DMS114 treated with DMSO at 0.1 percent for 48 hours (cell line): ENCODE data around the gene ARHGAP6.

Experiments used
- DNase-seq: peaks from one replicate; lab custom pipeline; 2025; ENCODE audit not compliant: unreplicated experiment; lab: John Stamatoyannopoulos, UW

Gene ARHGAP6

GRCh38 chrX:11464380-11464779 lies 201.3 kb downstream of the ARHGAP6 start:
- DNase-seq, result no peak

GRCh38 chrX:11462648-11463047 lies 203.1 kb downstream of the ARHGAP6 start:
- no peak for DNase-seq

GRCh38 chrX:11462136-11462535 lies 203.6 kb downstream of the ARHGAP6 start:
- DNase-seq, result no peak

- DNase-seq, result no peak
Measured at GRCh38 chrX:11461201-11462001, 204.3 kb downstream of the ARHGAP6 start.

- DNase-seq, result no peak
Measured at GRCh38 chrX:11460347-11460746, 205.4 kb downstream of the ARHGAP6 start.

- DNase-seq, result no peak
Measured at GRCh38 chrX:11458170-11458569, 207.6 kb downstream of the ARHGAP6 start.

- no peak for DNase-seq
Measured at GRCh38 chrX:11451151-11451550, 214.6 kb downstream of the ARHGAP6 start.

GRCh38 chrX:11450354-11450753 lies 215.4 kb downstream of the ARHGAP6 start:
- DNase-seq, result no peak

- no peak for DNase-seq
Measured at GRCh38 chrX:11449613-11450012, 216.1 kb downstream of the ARHGAP6 start.

GRCh38 chrX:11447418-11447817 lies 218.3 kb downstream of the ARHGAP6 start:
- no peak for DNase-seq

- DNase-seq, result no peak
Measured at GRCh38 chrX:11446949-11447348, 218.8 kb downstream of the ARHGAP6 start.

- no peak for DNase-seq
Measured at GRCh38 chrX:11446336-11446735, 219.4 kb downstream of the ARHGAP6 start.

- DNase-seq, result no peak
Measured at GRCh38 chrX:11445540-11445939, 220.2 kb downstream of the ARHGAP6 start.

GRCh38 chrX:11444052-11444451 lies 221.7 kb downstream of the ARHGAP6 start:
- no peak for DNase-seq

GRCh38 chrX:11439846-11440245 lies 225.9 kb downstream of the ARHGAP6 start:
- no peak for DNase-seq

GRCh38 chrX:11438767-11439166 lies 227.0 kb downstream of the ARHGAP6 start:
- no peak for DNase-seq

GRCh38 chrX:11438380-11438723 lies 227.4 kb downstream of the ARHGAP6 start:
- no peak for DNase-seq

- DNase-seq, result no peak
Measured at GRCh38 chrX:11437642-11438379, 227.9 kb downstream of the ARHGAP6 start.

- DNase-seq, result no peak
Measured at GRCh38 chrX:11435568-11435967, 230.2 kb downstream of the ARHGAP6 start.

- DNase-seq, result no peak
Measured at GRCh38 chrX:11434607-11435006, 231.1 kb downstream of the ARHGAP6 start.

- no peak for DNase-seq
Measured at GRCh38 chrX:11431786-11432185, 233.9 kb downstream of the ARHGAP6 start.

- no peak for DNase-seq
Measured at GRCh38 chrX:11430271-11430670, 235.4 kb downstream of the ARHGAP6 start.
